Measurements from ENCODE around the gene RGS9.
"Not testable (repeated sequence)": the region's sequence is repeated elsewhere in the genome, so short reads cannot be mapped to it uniquely, and the experiment has no call there.

GRCh38 chr17:65180276-65180675, 43.1 kb downstream of the RGS9 start:
- TF ChIP-seq CTCF (CRISPR knock-in tag; IDR thresholded peaks at IDR 0.05); ZNF354B (CRISPR knock-in tag; IDR thresholded peaks at IDR 0.05); ATF4 (CRISPR knock-in tag; IDR thresholded peaks at IDR 0.05); MED1 (CRISPR knock-in tag; IDR thresholded peaks at IDR 0.05); ZNF558 (CRISPR knock-in tag; IDR thresholded peaks at IDR 0.05; ENCODE audit: borderline replicate concordance); CEBPG (CRISPR knock-in tag; IDR thresholded peaks at IDR 0.05); ZNF850 (CRISPR knock-in tag; conservative IDR thresholded peaks at IDR 0.05); MYNN (CRISPR knock-in tag; IDR thresholded peaks at IDR 0.05; ENCODE audit: low read depth); PBX3 (CRISPR knock-in tag; IDR thresholded peaks at IDR 0.05; ENCODE audit: borderline replicate concordance): not testable (repeated sequence)

Data from HepG2 (cell line).